Measurements from ENCODE around the gene ADAM12. TPM values are rescaled to one million over a fixed set of nuclear protein-coding genes. Genes with fewer than 3 reads are reported as not detected.

ADAM12 gene
- total and polyA plus RNA-seq, 10 of the 15 experiments (the other 5 are each of a cell fraction or from before 2014, with no cell fraction given) = under 0.01 to 0.62 (median 0.04) TPM; not detected in 5

DNA sequence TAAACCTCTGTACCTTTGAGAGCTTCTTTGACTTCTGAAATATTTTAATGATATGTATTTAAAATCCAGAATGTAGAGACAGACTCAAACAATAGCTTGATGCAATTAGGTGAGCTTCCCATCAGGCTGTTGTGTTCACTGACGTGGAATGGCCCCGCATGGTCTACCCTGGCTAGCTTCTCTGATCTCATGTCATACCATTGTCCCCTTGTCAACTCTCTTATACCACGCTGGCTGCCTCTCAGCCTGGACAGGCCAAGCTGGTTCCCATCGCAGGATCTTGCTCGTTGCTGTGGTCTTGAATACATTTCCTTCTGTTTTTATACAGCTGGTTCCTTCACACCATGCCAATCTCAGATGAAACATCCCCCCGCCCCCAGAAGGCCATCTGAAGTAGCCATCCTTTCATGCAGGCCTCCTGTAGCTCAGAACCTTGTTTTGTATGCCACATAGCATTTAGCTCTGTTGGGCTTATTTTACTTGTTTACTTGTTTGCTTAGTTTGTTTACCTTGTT, 407.7 kb downstream of the ADAM12 start:
- H3K9me3 ChIP-seq (replicated peaks; ENCODE audit: control insufficient read depth, insufficient read depth, low read length) = no peaks in the 10 kb centered on the region
- no peak for DNase-seq (ENCODE audit: low read depth, low spot score)
- no peak for FAIRE-seq
- no peak overlapping the region for H3K9ac ChIP-seq (ENCODE audit: control insufficient read depth, insufficient read depth, low read length)
- H3K79me2 ChIP-seq (ENCODE audit: control insufficient read depth, insufficient read depth, low read length) = no peaks in the 10 kb centered on the region
- H4K20me1 ChIP-seq (ENCODE audit: control insufficient read depth, insufficient read depth) = no peaks in the 10 kb centered on the region
- WGBS (ENCODE audit: insufficient coverage, insufficient replicate concordance, low lambda C conversion rate, missing lambda C conversion rate) = 7% methylated on average over 6 of the region's 6 CpGs
- no peak overlapping the region for H3K4me3 ChIP-seq
- in situ Hi-C loops (cut with MboI) (loop anchor here (5.0 kb wide), 1 partner anchor 527 kb away; no protein-coding TSS in a partner anchor), intact Hi-C loops (cut with micrococcal nuclease; ENCODE audit: unreplicated experiment) (loop anchor here (5.0 kb wide), 2 partner anchors 117 to 617 kb away; no protein-coding TSS in a partner anchor)
- ChIA-PET CTCF (interaction anchor here (0.5 to 1.1 kb wide), 4 partner anchors 113 to 769 kb away, joined by 3 to 8 read pairs (median 4); no protein-coding TSS in a partner anchor), POLR2A (no interaction called here), RAD21 (ENCODE audit: unreplicated experiment) (interaction anchor here (1.1 kb wide), 1 partner anchor 14 kb away, joined by 3 read pairs; no protein-coding TSS in a partner anchor), SMC1A (ENCODE audit: uncharacterized antibody, unreplicated experiment) (interaction anchor here (0.5 to 1.3 kb wide), 4 partner anchors 118 to 1713 kb away, joined by 3 to 4 read pairs (median 4); no protein-coding TSS in a partner anchor)
- H3K4me2 ChIP-seq (ENCODE audit: control insufficient read depth, insufficient read depth) = no peak overlapping the region
- H3K27ac ChIP-seq (ENCODE audit: control insufficient read depth, insufficient read depth) = no peak overlapping the region
- no peaks in the 10 kb centered on the region for H3K36me3 ChIP-seq (ENCODE audit: control insufficient read depth in 2 of 2, insufficient read depth in 2 of 2, low read length in 1 of 2)
- no peaks in the 10 kb centered on the region for H3K4me1 ChIP-seq (ENCODE audit: control insufficient read depth, insufficient read depth, low read length)
- BruUV-seq (replicated peaks) = no TSS peak
- no peaks in the 10 kb centered on the region; a peak in 1 of 4 replicates for H3K27me3 ChIP-seq (replicated peaks in 1 of 2; ENCODE audit: control insufficient read depth in 2 of 2, insufficient read depth in 2 of 2, low read length in 1 of 2)
- H2AFZ ChIP-seq (ENCODE audit: control insufficient read depth, low read depth, low read length) = no peak overlapping the region
- no peak for ATAC-seq
- TF ChIP-seq ZNF24 (IDR thresholded peaks at IDR 0.05) (no peak), CHD1 (IDR thresholded peaks at IDR 0.05; ENCODE audit: low read depth, low read length) (no peak), ESRRA (IDR thresholded peaks at IDR 0.05; ENCODE audit: low read length) (no peak), RBBP5 (conservative IDR thresholded peaks at IDR 0.05) (no peak), CBX5 (IDR thresholded peaks at IDR 0.05; ENCODE audit: low read depth) (no peak), CHD4 (IDR thresholded peaks at IDR 0.05) (no peak), BCL3 (IDR thresholded peaks at IDR 0.05; ENCODE audit: borderline replicate concordance, insufficient read depth, low read depth, low read length, poor library complexity, severe bottlenecking) (no peak), RCOR1 (conservative IDR thresholded peaks at IDR 0.05; ENCODE audit: low read depth, low read length) (no peak), E2F8 (IDR thresholded peaks at IDR 0.05; ENCODE audit: low read depth, partially characterized antibody) (no peak), ZZZ3 (IDR thresholded peaks at IDR 0.05; ENCODE audit: control insufficient read depth, insufficient read length, low read depth) (no peak), MYC (IDR thresholded peaks at IDR 0.05; ENCODE audit: insufficient read depth, insufficient read length, insufficient replicate concordance, low read length, severe bottlenecking) (no peak), HDGF (IDR thresholded peaks at IDR 0.05) (no peak)
- TF ChIP-seq, protein P1, sequence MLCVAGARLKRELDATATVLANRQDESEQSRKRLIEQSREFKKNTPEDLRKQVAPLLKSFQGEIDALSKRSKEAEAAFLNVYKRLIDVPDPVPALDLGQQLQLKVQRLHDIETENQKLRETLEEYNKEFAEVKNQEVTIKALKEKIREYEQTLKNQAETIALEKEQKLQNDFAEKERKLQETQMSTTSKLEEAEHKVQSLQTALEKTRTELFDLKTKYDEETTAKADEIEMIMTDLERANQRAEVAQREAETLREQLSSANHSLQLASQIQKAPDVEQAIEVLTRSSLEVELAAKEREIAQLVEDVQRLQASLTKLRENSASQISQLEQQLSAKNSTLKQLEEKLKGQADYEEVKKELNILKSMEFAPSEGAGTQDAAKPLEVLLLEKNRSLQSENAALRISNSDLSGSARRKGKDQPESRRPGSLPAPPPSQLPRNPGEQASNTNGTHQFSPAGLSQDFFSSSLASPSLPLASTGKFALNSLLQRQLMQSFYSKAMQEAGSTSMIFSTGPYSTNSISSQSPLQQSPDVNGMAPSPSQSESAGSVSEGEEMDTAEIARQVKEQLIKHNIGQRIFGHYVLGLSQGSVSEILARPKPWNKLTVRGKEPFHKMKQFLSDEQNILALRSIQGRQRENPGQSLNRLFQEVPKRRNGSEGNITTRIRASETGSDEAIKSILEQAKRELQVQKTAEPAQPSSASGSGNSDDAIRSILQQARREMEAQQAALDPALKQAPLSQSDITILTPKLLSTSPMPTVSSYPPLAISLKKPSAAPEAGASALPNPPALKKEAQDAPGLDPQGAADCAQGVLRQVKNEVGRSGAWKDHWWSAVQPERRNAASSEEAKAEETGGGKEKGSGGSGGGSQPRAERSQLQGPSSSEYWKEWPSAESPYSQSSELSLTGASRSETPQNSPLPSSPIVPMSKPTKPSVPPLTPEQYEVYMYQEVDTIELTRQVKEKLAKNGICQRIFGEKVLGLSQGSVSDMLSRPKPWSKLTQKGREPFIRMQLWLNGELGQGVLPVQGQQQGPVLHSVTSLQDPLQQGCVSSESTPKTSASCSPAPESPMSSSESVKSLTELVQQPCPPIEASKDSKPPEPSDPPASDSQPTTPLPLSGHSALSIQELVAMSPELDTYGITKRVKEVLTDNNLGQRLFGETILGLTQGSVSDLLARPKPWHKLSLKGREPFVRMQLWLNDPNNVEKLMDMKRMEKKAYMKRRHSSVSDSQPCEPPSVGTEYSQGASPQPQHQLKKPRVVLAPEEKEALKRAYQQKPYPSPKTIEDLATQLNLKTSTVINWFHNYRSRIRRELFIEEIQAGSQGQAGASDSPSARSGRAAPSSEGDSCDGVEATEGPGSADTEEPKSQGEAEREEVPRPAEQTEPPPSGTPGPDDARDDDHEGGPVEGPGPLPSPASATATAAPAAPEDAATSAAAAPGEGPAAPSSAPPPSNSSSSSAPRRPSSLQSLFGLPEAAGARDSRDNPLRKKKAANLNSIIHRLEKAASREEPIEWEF (IDR thresholded peaks at IDR 0.05; ENCODE audit: insufficient replicate concordance, low read depth, low read length) = no peak

All from GM12878 (cell line).